ENCODE data around the gene DNAJC4. TPM values are rescaled to one million over a fixed set of nuclear protein-coding genes. Genes with fewer than 3 reads are reported as not detected.

DNAJC4 gene
- total RNA-seq, 1 donor from 2014 or later: 39.1 TPM

DNA sequence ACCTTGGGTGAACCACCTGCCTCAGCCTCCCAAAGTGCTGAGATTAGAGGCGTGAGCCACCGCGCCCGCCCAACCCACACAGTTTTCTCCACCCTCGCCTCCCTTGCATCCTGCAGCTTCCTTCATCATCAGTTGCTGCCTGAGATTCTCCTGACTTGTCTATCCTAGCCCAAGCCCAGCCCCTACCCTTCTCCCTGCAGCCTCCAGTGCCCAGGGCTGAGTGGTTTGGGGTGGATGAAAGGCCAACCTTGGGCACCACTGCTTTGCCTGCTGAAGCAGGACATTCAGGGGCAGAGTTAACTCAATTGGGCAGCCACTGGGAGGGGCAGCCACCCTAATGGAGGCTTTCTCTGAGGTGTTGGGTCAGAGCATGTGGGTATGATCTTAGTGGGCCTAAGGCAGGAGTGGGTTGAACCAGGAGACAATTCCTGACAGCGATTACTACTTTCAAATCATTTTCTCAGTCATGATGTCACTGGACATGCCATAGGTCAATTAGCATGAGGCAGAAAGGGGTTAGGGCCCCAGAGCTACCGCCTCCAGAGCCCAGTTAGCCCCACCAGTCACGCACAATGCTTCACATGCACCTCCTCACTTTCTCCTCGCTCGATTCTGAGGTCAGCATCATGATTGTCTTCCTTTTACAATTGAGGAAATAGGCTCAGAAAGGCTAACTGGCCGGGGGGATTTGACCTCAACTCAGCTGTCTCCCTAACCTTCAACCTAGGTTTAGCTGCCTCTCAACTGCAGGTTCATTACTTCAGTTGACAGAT is 9.5 kb downstream of the DNAJC4 start:
- DNase-seq (ENCODE audit: low spot score, unreplicated experiment): no peak
- H3K4me3 Mint-ChIP-seq (ENCODE audit: low read depth): peak overlapping the region; percentile 85
- H3K9me3 Mint-ChIP-seq (ENCODE audit: low read depth): no peaks in the 10 kb centered on the region
- TF ChIP-seq, protein P1, sequence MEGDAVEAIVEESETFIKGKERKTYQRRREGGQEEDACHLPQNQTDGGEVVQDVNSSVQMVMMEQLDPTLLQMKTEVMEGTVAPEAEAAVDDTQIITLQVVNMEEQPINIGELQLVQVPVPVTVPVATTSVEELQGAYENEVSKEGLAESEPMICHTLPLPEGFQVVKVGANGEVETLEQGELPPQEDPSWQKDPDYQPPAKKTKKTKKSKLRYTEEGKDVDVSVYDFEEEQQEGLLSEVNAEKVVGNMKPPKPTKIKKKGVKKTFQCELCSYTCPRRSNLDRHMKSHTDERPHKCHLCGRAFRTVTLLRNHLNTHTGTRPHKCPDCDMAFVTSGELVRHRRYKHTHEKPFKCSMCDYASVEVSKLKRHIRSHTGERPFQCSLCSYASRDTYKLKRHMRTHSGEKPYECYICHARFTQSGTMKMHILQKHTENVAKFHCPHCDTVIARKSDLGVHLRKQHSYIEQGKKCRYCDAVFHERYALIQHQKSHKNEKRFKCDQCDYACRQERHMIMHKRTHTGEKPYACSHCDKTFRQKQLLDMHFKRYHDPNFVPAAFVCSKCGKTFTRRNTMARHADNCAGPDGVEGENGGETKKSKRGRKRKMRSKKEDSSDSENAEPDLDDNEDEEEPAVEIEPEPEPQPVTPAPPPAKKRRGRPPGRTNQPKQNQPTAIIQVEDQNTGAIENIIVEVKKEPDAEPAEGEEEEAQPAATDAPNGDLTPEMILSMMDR (IDR thresholded peaks at IDR 0.05; ENCODE audit: unreplicated experiment): no peak
- H3K4me1 Mint-ChIP-seq (ENCODE audit: low read depth): peaks cover 23% of the 10 kb centered on the region
- peaks cover 8% of the 10 kb centered on the region for H3K36me3 Mint-ChIP-seq (ENCODE audit: insufficient read depth)
- peak overlapping the region; percentile 98 for H3K27ac Mint-ChIP-seq
- no peaks in the 10 kb centered on the region for H3K27me3 Mint-ChIP-seq

DNA sequence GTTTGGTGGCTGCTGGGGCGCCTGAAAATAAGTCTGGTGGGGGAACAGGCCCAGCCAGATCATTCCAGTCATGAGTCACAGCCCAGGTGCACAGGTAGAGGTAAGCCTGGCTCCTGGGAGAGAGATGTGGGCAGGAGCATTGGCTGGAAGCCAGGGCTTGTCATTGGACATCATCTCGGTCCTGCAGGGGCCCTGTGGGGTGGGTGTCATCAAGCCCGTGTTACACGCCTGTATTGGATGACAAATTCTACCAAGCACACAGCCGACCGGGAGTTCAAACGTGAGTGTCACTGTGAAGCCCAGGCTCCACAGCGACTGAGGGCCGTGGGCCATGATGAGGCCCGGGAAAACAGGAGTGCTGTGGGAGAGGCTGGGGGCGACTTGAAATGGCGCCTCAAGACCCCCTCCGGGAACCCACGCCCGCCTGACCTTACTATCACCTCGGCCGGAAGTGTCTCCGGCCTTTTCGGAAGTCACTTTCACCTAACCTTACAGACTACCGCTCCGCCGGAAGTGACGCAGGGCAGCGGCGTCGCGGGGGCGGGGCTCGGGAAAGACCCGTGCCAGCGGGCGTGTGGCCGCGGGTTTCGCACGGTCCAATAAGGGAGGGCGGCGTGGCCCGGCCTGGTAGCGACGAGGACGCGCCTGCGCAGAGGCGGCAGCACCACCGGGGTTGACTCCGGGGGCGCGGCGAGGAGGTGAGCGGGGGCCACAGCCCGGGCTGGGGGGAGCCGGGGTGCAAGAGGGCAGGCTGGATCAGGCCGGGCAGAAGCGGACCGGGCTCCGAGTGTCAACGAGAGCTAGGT is 10.3 kb downstream of the DNAJC4 start, which contains the start of gene FKBP2:
Gene FKBP2, plus strand, starts transcription at position 661 of the 806 bp plus-strand sequence. CDS start 1,293 bp downstream, outside the sequence.
- no peaks in the 10 kb centered on the region for H3K27me3 Mint-ChIP-seq
- H3K27ac Mint-ChIP-seq: peak within 1 kb of the TSS; percentile 98
- DNase-seq (ENCODE audit: low spot score, unreplicated experiment): peak; percentile 94
- TF ChIP-seq, protein P1 (IDR thresholded peaks at IDR 0.05; ENCODE audit: unreplicated experiment): no peak
- peaks cover 8% of the 10 kb centered on the region for H3K36me3 Mint-ChIP-seq (ENCODE audit: insufficient read depth)
- peaks cover 16% of the 10 kb centered on the region for H3K4me1 Mint-ChIP-seq (ENCODE audit: low read depth)
- no peaks in the 10 kb centered on the region for H3K9me3 Mint-ChIP-seq (ENCODE audit: low read depth)
- H3K4me3 Mint-ChIP-seq (ENCODE audit: low read depth): peak within 1 kb of the TSS; percentile 85

DNA sequence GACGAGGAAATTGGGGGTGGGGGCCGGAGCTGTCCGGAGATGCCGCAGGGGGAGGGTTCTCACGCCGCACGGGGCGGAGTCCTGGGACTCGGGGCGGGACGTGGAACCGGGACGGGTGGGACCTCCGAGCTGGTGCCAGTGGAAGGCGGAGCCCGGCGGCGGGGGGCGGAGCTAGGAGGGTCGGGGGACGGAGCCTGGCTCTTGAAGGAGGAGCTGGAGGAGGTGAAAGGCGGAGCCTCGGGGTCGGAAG is 10.8 kb downstream of the DNAJC4 start:
- TF ChIP-seq, protein P1 (IDR thresholded peaks at IDR 0.05; ENCODE audit: unreplicated experiment): no peak
- no peaks in the 10 kb centered on the region for H3K9me3 Mint-ChIP-seq (ENCODE audit: low read depth)
- H3K4me3 Mint-ChIP-seq (ENCODE audit: low read depth): peak overlapping the region; percentile 85
- peaks cover 16% of the 10 kb centered on the region for H3K4me1 Mint-ChIP-seq (ENCODE audit: low read depth)
- peak; percentile 99 for DNase-seq (ENCODE audit: low spot score, unreplicated experiment)
- peak overlapping the region; percentile 98 for H3K27ac Mint-ChIP-seq
- peaks cover 8% of the 10 kb centered on the region for H3K36me3 Mint-ChIP-seq (ENCODE audit: insufficient read depth)
- no peaks in the 10 kb centered on the region for H3K27me3 Mint-ChIP-seq

GRCh38 chr11:64241491-64242374 is 11.4 kb downstream of the DNAJC4 start:
- DNase-seq (ENCODE audit: low spot score, unreplicated experiment): no peak
- H3K27ac Mint-ChIP-seq: peak overlapping the region; percentile 98
- no peaks in the 10 kb centered on the region for H3K27me3 Mint-ChIP-seq
- TF ChIP-seq, protein P1 (IDR thresholded peaks at IDR 0.05; ENCODE audit: unreplicated experiment): peak; percentile 14
- peaks cover 16% of the 10 kb centered on the region for H3K4me1 Mint-ChIP-seq (ENCODE audit: low read depth)
- H3K9me3 Mint-ChIP-seq (ENCODE audit: low read depth): no peaks in the 10 kb centered on the region
- peak overlapping the region; percentile 85 for H3K4me3 Mint-ChIP-seq (ENCODE audit: low read depth)
- peaks cover 8% of the 10 kb centered on the region for H3K36me3 Mint-ChIP-seq (ENCODE audit: insufficient read depth)

Measured in progenitor cell of endocrine pancreas (in vitro differentiated cells).